IMR-90 (cell line): Measurements from ENCODE around the gene SNX1. TPM values are rescaled to one million over a fixed set of nuclear protein-coding genes. Genes with fewer than 3 reads are reported as not detected.

ENCODE experiments used
- ATAC-seq: fragments of 200-7000 bp; cut with Tn5 transposase; 2 replicates; pipeline ENCODE4 v1.9.1; 2020; ENCODE audit warnings: low read depth, mild to moderate bottlenecking, moderate library complexity
- BruUV-seq: library from RNA; stranded (reverse); fragments of 400-500 nt; replicated peaks from 2 replicates; lab custom pipeline; 2021; lab: Mats Ljungman, UMichigan
- CTCF ChIA-PET: fragments of 300-600 bp; formaldehyde crosslinking; extraction: SDS; loops from one replicate; lab custom pipeline; 2021; ENCODE audit warnings: antibody characterized with exemption; lab: Yijun Ruan, JAX
- POLR2A ChIA-PET: fragments of 300-600 bp; sonication (Branson Sonifier 250); formaldehyde crosslinking; loops from one replicate; lab custom pipeline; 2022; ENCODE audit warnings: antibody characterized with exemption; ENCODE audit not compliant: unreplicated experiment; lab: Charles Lee
- DNase-seq: peaks from one replicate; pipeline ENCODE4 v3.0.0; 2013
- H2AFZ ChIP-seq: replicated peaks from 2 replicates; pipeline ENCODE3; 2013; ENCODE audit warnings: low read length, mild to moderate bottlenecking; ENCODE audit not compliant: poor library complexity
- H2AK5ac ChIP-seq: 2 replicates; pipeline ENCODE4 v1.6.1; 2013; ENCODE audit warnings: low read depth, low read length, inconsistent platforms
- H2AK9ac ChIP-seq: replicated peaks from 2 replicates; pipeline ENCODE3; 2013; ENCODE audit warnings: mild to moderate bottlenecking, low read depth, low read length, moderate library complexity; ENCODE audit not compliant: poor library complexity
- H2BK120ac ChIP-seq: 2 replicates; pipeline ENCODE4 v1.6.1; 2013; ENCODE audit warnings: low read depth, low read length, inconsistent platforms
- H2BK15ac ChIP-seq: 3 replicates; pipeline ENCODE4 v1.6.1; 2013; ENCODE audit warnings: low read depth, low read length, inconsistent platforms
- H2BK20ac ChIP-seq: 2 replicates; pipeline ENCODE4 v1.6.1; 2013; ENCODE audit warnings: low read depth, mild to moderate bottlenecking, inconsistent platforms, low read length, moderate library complexity
- H2BK5ac ChIP-seq: 2 replicates; pipeline ENCODE4 v1.6.1; 2013; ENCODE audit warnings: mild to moderate bottlenecking, low read depth, low read length, inconsistent platforms; ENCODE audit not compliant: poor library complexity, severe bottlenecking
- H3K14ac ChIP-seq: replicated peaks from 2 replicates; pipeline ENCODE4 v1.6.1; 2013; ENCODE audit warnings: low read depth, low read length, inconsistent platforms
- H3K18ac ChIP-seq: 2 replicates; pipeline ENCODE4 v1.6.1; 2013; ENCODE audit warnings: low read depth, low read length, control low read depth
- H3K23ac ChIP-seq: 2 replicates; pipeline ENCODE4 v1.6.1; 2013; ENCODE audit warnings: low read depth, low read length, inconsistent platforms
- H3K27ac ChIP-seq: 2 replicates; pipeline ENCODE4 v1.5.1; 2013; ENCODE audit warnings: mild to moderate bottlenecking, control low read depth, low read length; ENCODE audit not compliant: insufficient read depth
- H3K27me3 ChIP-seq: 2 replicates; pipeline ENCODE4 v1.6.1; 2013; ENCODE audit warnings: low read length; ENCODE audit not compliant: control insufficient read depth, insufficient read depth
- H3K36me3 ChIP-seq: 2 replicates; pipeline ENCODE4 v1.6.1; 2013; ENCODE audit warnings: low read length, mixed read lengths; ENCODE audit not compliant: control insufficient read depth, insufficient read depth
- H3K4ac ChIP-seq: 2 replicates; pipeline ENCODE4 v1.6.1; 2013; ENCODE audit warnings: low read depth, low read length, inconsistent platforms
- H3K4me1 ChIP-seq: 2 replicates; pipeline ENCODE4 v1.6.1; 2013; ENCODE audit warnings: low read length, mixed read lengths; ENCODE audit not compliant: control insufficient read depth, insufficient read depth
- H3K4me2 ChIP-seq: 2 replicates; pipeline ENCODE4 v1.6.1; 2013; ENCODE audit warnings: low read depth, mild to moderate bottlenecking, control low read depth, low read length, moderate library complexity
- H3K4me3 ChIP-seq: 2 replicates; pipeline ENCODE4 v1.5.1; 2013; ENCODE audit warnings: low read depth, mild to moderate bottlenecking, control low read depth, low read length, moderate library complexity; ENCODE audit not compliant: insufficient read depth
- H3K56ac ChIP-seq: 2 replicates; pipeline ENCODE4 v1.6.1; 2013; ENCODE audit warnings: low read length, inconsistent platforms; ENCODE audit not compliant: insufficient read depth; ENCODE audit errors: extremely low read depth
- H3K79me1 ChIP-seq, 2 experiments: 2 replicates each; pipeline ENCODE4 v1.6.1; 2013; ENCODE audit warnings: low read length in 2 of 2, inconsistent platforms in 1 of 2, low read depth in 1 of 2
- H3K9ac ChIP-seq: 2 replicates; pipeline ENCODE4 v1.6.1; 2013; ENCODE audit warnings: low read depth, low read length, control low read depth
- H3K9me1 ChIP-seq: 2 replicates; pipeline ENCODE4 v1.6.1; 2013; ENCODE audit warnings: low read length, inconsistent platforms; ENCODE audit not compliant: insufficient read depth
- H3K9me3 ChIP-seq: 2 replicates; pipeline ENCODE4 v1.6.1; 2013; ENCODE audit warnings: low read length; ENCODE audit not compliant: control insufficient read depth, insufficient read depth
- H4K20me1 ChIP-seq: 2 replicates; pipeline ENCODE4 v1.6.1; 2013; ENCODE audit warnings: low read length, inconsistent platforms; ENCODE audit not compliant: insufficient read depth
- H4K5ac ChIP-seq: 2 replicates; pipeline ENCODE4 v1.6.1; 2013; ENCODE audit warnings: mild to moderate bottlenecking, low read depth, low read length, control low read depth
- H4K8ac ChIP-seq, 2 experiments: 2 replicates each; pipeline ENCODE4 v1.6.1; 2013; ENCODE audit warnings: low read depth in 2 of 2, low read length in 2 of 2, control low read depth in 1 of 2, inconsistent platforms in 1 of 2
- H4K91ac ChIP-seq: 2 replicates; pipeline ENCODE4 v1.6.1; 2013; ENCODE audit warnings: low read depth, low read length, inconsistent platforms; ENCODE audit not compliant: insufficient read depth
- CHD1 ChIP-seq: IDR thresholded peaks from 2 replicates; pipeline ENCODE4 v1.6.1; 2012; ENCODE audit warnings: low read depth, low read length, improper control_type of control experiment
- CTCF ChIP-seq: conservative IDR thresholded peaks from 2 replicates; pipeline ENCODE4 v1.5.1; 2012; ENCODE audit warnings: mild to moderate bottlenecking, low read depth, low read length, improper control_type of control experiment
- MAFK ChIP-seq: IDR thresholded peaks from 2 replicates; pipeline ENCODE4 v1.6.1; 2012; ENCODE audit warnings: low read depth, low read length, improper control_type of control experiment
- MAZ ChIP-seq: IDR thresholded peaks from 2 replicates; pipeline ENCODE4 v1.6.1; 2012; ENCODE audit warnings: low read depth, mild to moderate bottlenecking, low read length, improper control_type of control experiment, moderate library complexity, borderline replicate concordance
- MXI1 ChIP-seq: IDR thresholded peaks from 2 replicates; pipeline ENCODE4 v1.6.1; 2012; ENCODE audit warnings: low read depth, mild to moderate bottlenecking, low read length, moderate library complexity, borderline replicate concordance
- POLR2A ChIP-seq: IDR thresholded peaks from 2 replicates; pipeline ENCODE4 v1.6.1; 2012; ENCODE audit warnings: mild to moderate bottlenecking, low read depth, low read length
- RCOR1 ChIP-seq: IDR thresholded peaks from 2 replicates; pipeline ENCODE4 v1.6.1; 2012; ENCODE audit warnings: mild to moderate bottlenecking, low read length, improper control_type of control experiment; ENCODE audit not compliant: insufficient replicate concordance
- SMC3 ChIP-seq: fragments of 150-350 bp; IDR thresholded peaks from 2 replicates; pipeline ENCODE4 v1.6.1; 2016; ENCODE audit warnings: low read depth, mild to moderate bottlenecking, antibody characterized with exemption, low read length, moderate library complexity
- WGBS, 2 experiments: methylation state at CpG; one replicate each; pipeline versions ENCODE4 v1.1.5 to v1.1.7; 2013; ENCODE audit warnings: missing lambda C conversion rate in 2 of 2; ENCODE audit not compliant: insufficient read length in 1 of 2; ENCODE audit errors: extremely low coverage in 2 of 2; 5-methylcytosine and 5-hydroxymethylcytosine counted together
- dilution Hi-C: fragments of 300-500 bp; cut with HindIII; formaldehyde crosslinking; loops from one replicate; pipeline ENCODE4 v1.14.3; 2018; ENCODE audit warnings: low sequenced_read_pairs; ENCODE audit not compliant: unreplicated experiment
- in situ Hi-C: fragments of 300-500 bp; cut with MboI; formaldehyde crosslinking; loops from 3 replicates; pipeline ENCODE4 v1.14.3; 2019; ENCODE audit warnings: low sequenced_read_pairs, inconsistent platforms, mixed read lengths
- intact Hi-C: fragments of 100-400 bp; cut with micrococcal nuclease; formaldehyde crosslinking; loops from 2 replicates; pipeline ENCODE4 v1.10.0; 2022
- polyA plus RNA-seq, 3 experiments: library from polyadenylated mRNA; depleted of rRNA; stranded (reverse); fragments of >200 nt; gene quantifications; 2 replicates each; pipeline ENCODE4 v1.2.3, GENCODE V29; 2012; ENCODE audit warnings: low replicate concordance in 1 of 3
- total RNA-seq: library from RNA; depleted of rRNA; stranded (reverse); fragments of >200 nt; gene quantifications from 2 replicates; pipeline ENCODE4 v1.2.3, GENCODE V29; 2012
- TF ChIP-seq, protein P1 (sequence below): fragments of 150-350 bp; IDR thresholded peaks from 2 replicates; pipeline ENCODE4 v1.6.1; 2016; ENCODE audit warnings: low read depth, mild to moderate bottlenecking, low read length, moderate library complexity, borderline replicate concordance
- TF ChIP-seq, protein P2 (sequence below): fragments of 150-350 bp; IDR thresholded peaks from 2 replicates; pipeline ENCODE4 v1.6.1; 2017; ENCODE audit warnings: mild to moderate bottlenecking, antibody characterized with exemption, low read length, low read depth

The SNX1 gene
- total and polyA plus RNA-seq, 2 of the 4 experiments (the other 2 are of a cell fraction): 35.3 to 72.3 TPM

GRCh38 chr15:64155802-64156651 is 60.2 kb downstream of the SNX1 start:
- intact Hi-C loops: no loop called here
- DNase-seq (no peak), ATAC-seq (no peak)
- Histone ChIP-seq H4K20me1 (peaks cover 67% of the 10 kb centered on the region), H3K14ac (no peak overlapping the region), H3K4ac (no peak overlapping the region), H2AFZ (no peak overlapping the region), H2AK5ac (no peak overlapping the region), H3K23ac (no peak overlapping the region), H2BK120ac (no peak overlapping the region), H4K5ac (no peak overlapping the region), H4K91ac (no peak overlapping the region), H3K18ac (no peak overlapping the region), H3K4me2 (no peak overlapping the region), H3K56ac (no peak overlapping the region), H2BK5ac (no peak overlapping the region), H3K27ac (no peak overlapping the region), H3K9me1 (peaks cover 8% of the 10 kb centered on the region), H3K9ac (no peak overlapping the region), H3K27me3 (peaks cover 15% of the 10 kb centered on the region), H2BK15ac (no peak overlapping the region), H3K9me3 (no peaks in the 10 kb centered on the region), H3K36me3 (peaks cover 58% of the 10 kb centered on the region), H3K4me3 (no peak overlapping the region), H3K79me1 (peaks cover 27 to 33% of the 10 kb centered on the region in 2 experiments), H4K8ac (no peak overlapping the region), H2AK9ac (no peak overlapping the region), H2BK20ac (no peak overlapping the region), H3K4me1 (peaks cover 3% of the 10 kb centered on the region; the same call in 1 of the 2 replicates)
- in situ Hi-C loops: no loop called here
- BruUV-seq: TSS peak; percentile 99
- ChIA-PET POLR2A (no interaction called here), CTCF (no interaction called here)
- WGBS, 2 experiments: 97% methylated on average over 6 of the region's 15 CpGs; no CpG with 5 or more reads in 1 of the 2 experiments
- TF ChIP-seq POLR2A (no peak), CHD1 (no peak), RCOR1 (no peak), MXI1 (no peak), SMC3 (no peak), MAZ (no peak), CTCF (no peak), MAFK (no peak)
- TF ChIP-seq, protein P1, sequence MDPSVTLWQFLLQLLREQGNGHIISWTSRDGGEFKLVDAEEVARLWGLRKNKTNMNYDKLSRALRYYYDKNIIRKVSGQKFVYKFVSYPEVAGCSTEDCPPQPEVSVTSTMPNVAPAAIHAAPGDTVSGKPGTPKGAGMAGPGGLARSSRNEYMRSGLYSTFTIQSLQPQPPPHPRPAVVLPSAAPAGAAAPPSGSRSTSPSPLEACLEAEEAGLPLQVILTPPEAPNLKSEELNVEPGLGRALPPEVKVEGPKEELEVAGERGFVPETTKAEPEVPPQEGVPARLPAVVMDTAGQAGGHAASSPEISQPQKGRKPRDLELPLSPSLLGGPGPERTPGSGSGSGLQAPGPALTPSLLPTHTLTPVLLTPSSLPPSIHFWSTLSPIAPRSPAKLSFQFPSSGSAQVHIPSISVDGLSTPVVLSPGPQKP: no peak
- TF ChIP-seq, protein P2, sequence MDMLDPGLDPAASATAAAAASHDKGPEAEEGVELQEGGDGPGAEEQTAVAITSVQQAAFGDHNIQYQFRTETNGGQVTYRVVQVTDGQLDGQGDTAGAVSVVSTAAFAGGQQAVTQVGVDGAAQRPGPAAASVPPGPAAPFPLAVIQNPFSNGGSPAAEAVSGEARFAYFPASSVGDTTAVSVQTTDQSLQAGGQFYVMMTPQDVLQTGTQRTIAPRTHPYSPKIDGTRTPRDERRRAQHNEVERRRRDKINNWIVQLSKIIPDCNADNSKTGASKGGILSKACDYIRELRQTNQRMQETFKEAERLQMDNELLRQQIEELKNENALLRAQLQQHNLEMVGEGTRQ: no peak
- dilution Hi-C loops: no loop called here
